Measurements from ENCODE around the gene MBD3L5. TPM values are rescaled to one million over a fixed set of nuclear protein-coding genes. Genes with fewer than 3 reads are reported as not detected.
"Not testable (repeated sequence)": the region's sequence is repeated elsewhere in the genome, so short reads cannot be mapped to it uniquely, and the experiment has no call there.

MBD3L5 gene
- total RNA-seq, 1 donor from 2014 or later: not detected

- intact Hi-C loops (cut with DNase I): no loop called here
- H3K27ac ChIP-seq: no peak overlapping the region
- H3K9me3 ChIP-seq: no peaks in the 10 kb centered on the region
- DNase-seq (no peak), ATAC-seq (no peak)
- TF ChIP-seq CTCF (IDR thresholded peaks at IDR 0.05): no peak
- H3K27me3 ChIP-seq: peaks cover 6% of the 10 kb centered on the region
- no peak overlapping the region for H3K4me3 ChIP-seq
- H3K4me1 ChIP-seq: no peaks in the 10 kb centered on the region
- no peaks in the 10 kb centered on the region for H3K36me3 ChIP-seq
These were observed 24.2 kb upstream of the MBD3L5 start for GRCh38 chr19:7006135-7006704.

GRCh38 chr19:7007859-7008258, 22.5 kb upstream of the MBD3L5 start:
- H3K27ac ChIP-seq: no peak overlapping the region
- TF ChIP-seq CTCF (IDR thresholded peaks at IDR 0.05): no peak
- no peaks in the 10 kb centered on the region for H3K27me3 ChIP-seq
- ATAC-seq (no peak), DNase-seq (no peak)
- H3K36me3 ChIP-seq: no peaks in the 10 kb centered on the region
- H3K4me3 ChIP-seq: no peak overlapping the region
- no peaks in the 10 kb centered on the region for H3K9me3 ChIP-seq
- intact Hi-C loops (cut with DNase I): no loop called here
- no peaks in the 10 kb centered on the region for H3K4me1 ChIP-seq

GRCh38 chr19:7010722-7011593, 19.4 kb upstream of the MBD3L5 start:
- ATAC-seq (no peak), DNase-seq (no peak)
- no peak overlapping the region for H3K4me3 ChIP-seq
- intact Hi-C loops (cut with DNase I): no loop called here
- H3K27ac ChIP-seq: no peak overlapping the region
- H3K9me3 ChIP-seq: no peaks in the 10 kb centered on the region
- TF ChIP-seq CTCF (IDR thresholded peaks at IDR 0.05): no peak
- no peaks in the 10 kb centered on the region for H3K27me3 ChIP-seq
- H3K4me1 ChIP-seq: no peaks in the 10 kb centered on the region
- H3K36me3 ChIP-seq: no peaks in the 10 kb centered on the region

- Histone ChIP-seq H3K36me3 (no peaks in the 10 kb centered on the region), H3K4me1 (no peaks in the 10 kb centered on the region), H3K4me3 (no peak overlapping the region), H3K9me3 (no peaks in the 10 kb centered on the region), H3K27me3 (no peaks in the 10 kb centered on the region), H3K27ac (no peak overlapping the region)
- ATAC-seq (peak; percentile 82), DNase-seq (no peak)
- no peak for TF ChIP-seq CTCF (IDR thresholded peaks at IDR 0.05)
- intact Hi-C loops (cut with DNase I): no loop called here
These were observed 16.7 kb upstream of the MBD3L5 start for GRCh38 chr19:7013678-7014077.

- no peaks in the 10 kb centered on the region for H3K9me3 ChIP-seq
- intact Hi-C loops (cut with DNase I): no loop called here
- H3K36me3 ChIP-seq: no peaks in the 10 kb centered on the region
- no peak overlapping the region for H3K27ac ChIP-seq
- no peak for TF ChIP-seq CTCF (IDR thresholded peaks at IDR 0.05)
- no peak overlapping the region for H3K4me3 ChIP-seq
- ATAC-seq (no peak), DNase-seq (no peak)
- H3K27me3 ChIP-seq: no peaks in the 10 kb centered on the region
- no peaks in the 10 kb centered on the region for H3K4me1 ChIP-seq
These were observed 11.6 kb upstream of the MBD3L5 start for GRCh38 chr19:7018828-7019227.

- H3K27me3 ChIP-seq; H3K4me1 ChIP-seq; ATAC-seq; H3K27ac ChIP-seq; H3K9me3 ChIP-seq; DNase-seq; H3K4me3 ChIP-seq; H3K36me3 ChIP-seq; intact Hi-C loops (cut with DNase I): not testable (repeated sequence)
These were observed 9.0 kb upstream of the MBD3L5 start, which contains the start of gene MBD3L2B for GRCh38 chr19:7021331-7021730. Gene MBD3L2B, minus strand, starts transcription at chr19:7021431. Its CDS starts 34 bp downstream, at chr19:7021397.

- ATAC-seq; intact Hi-C loops (cut with DNase I); H3K27me3 ChIP-seq: not testable (repeated sequence)
These were observed 1.6 kb upstream of the MBD3L5 start for GRCh38 chr19:7028790-7029189.

GRCh38 chr19:7040079-7040478, 9.7 kb downstream of the MBD3L5 start, which contains the start of gene MBD3L4:
Gene MBD3L4, minus strand, starts transcription at chr19:7040179. Its CDS starts 35 bp downstream, at chr19:7040144.
- H3K4me3 ChIP-seq; intact Hi-C loops (cut with DNase I); H3K27me3 ChIP-seq; H3K27ac ChIP-seq; H3K36me3 ChIP-seq; DNase-seq; ATAC-seq; H3K4me1 ChIP-seq; H3K9me3 ChIP-seq: not testable (repeated sequence)

More at GRCh38 chr19:7028790-7029189, 1.6 kb upstream of the MBD3L5 start:
- H3K4me3 ChIP-seq, H3K9me3 ChIP-seq, DNase-seq, H3K4me1 ChIP-seq, H3K36me3 ChIP-seq, H3K27ac ChIP-seq: not testable (repeated sequence)

- H3K4me1 ChIP-seq; H3K27ac ChIP-seq; H3K9me3 ChIP-seq; DNase-seq; H3K4me3 ChIP-seq; H3K27me3 ChIP-seq; ATAC-seq; intact Hi-C loops (cut with DNase I); H3K36me3 ChIP-seq: not testable (repeated sequence)
These were observed 11.2 kb downstream of the MBD3L5 start for GRCh38 chr19:7041563-7041962.

Measured in upper lobe of right lung (tissue), 1 donor.